Astrocyte (in vitro differentiated cells and primary cell): ENCODE measurements around the gene SHISA8. TPM values are rescaled to one million over a fixed set of nuclear protein-coding genes. Genes with fewer than 3 reads are reported as not detected.

Experiments
- DNase-seq: peaks from one replicate; pipeline ENCODE4 v3.0.0-alpha.2; 2010; ENCODE audit warnings: low read depth
- FAIRE-seq: peaks from 2 replicates; lab custom pipeline; 2011; peaks lifted over from hg19 to GRCh38; lab: Jason Lieb, UNC
- H2AFZ ChIP-seq: 2 replicates; pipeline ENCODE4 v1.6.0; 2012; ENCODE audit warnings: low read depth, low read length, inconsistent platforms
- H3K27ac ChIP-seq: 2 replicates; pipeline ENCODE4 v1.5.1; 2011; ENCODE audit warnings: low read depth, low read length, inconsistent platforms
- H3K27me3 ChIP-seq: 2 replicates; pipeline ENCODE4 v1.6.0; 2011; ENCODE audit warnings: low read length, inconsistent platforms; ENCODE audit not compliant: insufficient read depth
- H3K36me3 ChIP-seq: 2 replicates; pipeline ENCODE4 v1.5.1; 2011; ENCODE audit warnings: low read length, inconsistent platforms; ENCODE audit not compliant: insufficient read depth
- H3K4me1 ChIP-seq: 2 replicates; pipeline ENCODE4 v1.5.1; 2011; ENCODE audit warnings: low read length, inconsistent platforms; ENCODE audit not compliant: insufficient read depth
- H3K4me2 ChIP-seq: 2 replicates; pipeline ENCODE4 v1.6.0; 2012; ENCODE audit warnings: low read length, inconsistent platforms
- H3K4me3 ChIP-seq: 2 replicates; pipeline ENCODE4 v1.5.1; 2011; ENCODE audit warnings: low read depth, mild to moderate bottlenecking, low read length, inconsistent platforms; ENCODE audit not compliant: insufficient read depth
- H3K79me2 ChIP-seq: 2 replicates; pipeline ENCODE4 v1.6.0; 2012; ENCODE audit warnings: mild to moderate bottlenecking, low read length, inconsistent platforms; ENCODE audit not compliant: insufficient read depth
- H3K9ac ChIP-seq: 2 replicates; pipeline ENCODE4 v1.6.0; 2012; ENCODE audit warnings: mild to moderate bottlenecking, low read length, inconsistent platforms
- H3K9me3 ChIP-seq: 2 replicates; pipeline ENCODE4 v1.5.1; 2012; ENCODE audit warnings: low read depth, mild to moderate bottlenecking, low read length, inconsistent platforms; ENCODE audit not compliant: insufficient read depth
- H4K20me1 ChIP-seq: 2 replicates; pipeline ENCODE4 v1.6.0; 2012; ENCODE audit warnings: low read length, inconsistent platforms; ENCODE audit not compliant: insufficient read depth
- H3K27ac Mint-ChIP-seq: one replicate; pipeline ENCODE4 v1.8.0; 2021; ENCODE audit warnings: mild to moderate bottlenecking, mixed read lengths; ENCODE audit not compliant: unreplicated experiment
- H3K27me3 Mint-ChIP-seq: one replicate; pipeline ENCODE4 v1.8.0; 2021; ENCODE audit warnings: low read depth, mixed read lengths; ENCODE audit not compliant: unreplicated experiment
- H3K36me3 Mint-ChIP-seq: one replicate; pipeline ENCODE4 v1.8.0; 2021; ENCODE audit warnings: low read depth, mixed read lengths; ENCODE audit not compliant: unreplicated experiment
- H3K4me1 Mint-ChIP-seq: one replicate; pipeline ENCODE4 v1.8.0; 2021; ENCODE audit warnings: low read depth, mixed read lengths; ENCODE audit not compliant: unreplicated experiment
- H3K4me3 Mint-ChIP-seq: one replicate; pipeline ENCODE4 v1.8.0; 2021; ENCODE audit warnings: mild to moderate bottlenecking, moderate library complexity, mixed read lengths; ENCODE audit not compliant: unreplicated experiment
- H3K9me3 Mint-ChIP-seq: one replicate; pipeline ENCODE4 v1.8.0; 2021; ENCODE audit warnings: mild to moderate bottlenecking, mixed read lengths; ENCODE audit not compliant: unreplicated experiment
- EZH2 ChIP-seq: IDR thresholded peaks from 2 replicates; pipeline ENCODE4 v1.6.1; 2012; ENCODE audit warnings: mild to moderate bottlenecking, low read length, inconsistent platforms; ENCODE audit not compliant: insufficient read depth
- total RNA-seq: library from RNA; stranded (reverse); gene quantifications from 2 replicates; pipeline ENCODE4 v1.2.1, GENCODE V29; 2021
- TF ChIP-seq, protein P1 (sequence below): IDR thresholded peaks from 2 replicates; pipeline ENCODE4 v1.5.1; 2011; ENCODE audit warnings: low read depth, mild to moderate bottlenecking, inconsistent platforms, low read length, moderate library complexity; ENCODE audit not compliant: insufficient read depth

The SHISA8 gene
- total RNA-seq, 1 donor from 2014 or later = not detected

DNA sequence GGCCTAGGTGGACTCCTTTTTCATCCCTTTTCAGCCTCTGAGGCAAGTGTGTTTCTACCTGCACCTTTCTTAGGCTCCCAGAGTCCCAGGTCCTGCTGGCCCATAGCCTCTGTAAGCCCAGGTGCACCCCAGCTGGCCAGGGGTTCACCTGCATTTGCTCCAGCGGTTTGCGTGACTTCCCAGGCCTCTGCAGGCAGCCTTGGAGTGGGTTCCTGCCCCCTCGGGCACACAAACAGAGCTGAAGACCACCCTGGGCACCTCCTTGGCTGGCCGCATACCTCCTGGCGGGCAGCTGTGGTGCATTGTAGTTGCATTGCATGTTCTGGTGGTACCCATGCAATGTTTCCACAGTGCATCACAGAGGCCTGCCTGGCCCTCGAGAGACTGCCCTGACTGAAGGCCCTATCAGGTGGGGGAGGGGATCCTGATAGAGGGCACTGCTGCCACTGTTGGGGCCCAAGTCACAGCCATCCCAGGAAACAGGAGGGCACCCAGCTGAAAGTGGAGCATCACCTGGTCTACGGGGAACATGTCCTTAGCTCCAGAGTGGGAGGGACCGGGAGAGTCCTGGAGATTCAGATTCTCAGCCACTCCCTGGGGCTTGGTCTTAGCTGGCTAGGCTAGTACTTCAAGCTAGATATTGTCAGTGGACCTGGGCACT is 14.1 kb downstream of the SHISA8 start:
- H4K20me1 ChIP-seq = peaks cover 35% of the 10 kb centered on the region
- Mint-ChIP-seq H3K36me3 (peaks cover 14% of the 10 kb centered on the region), H3K27ac (no peak overlapping the region), H3K9me3 (no peaks in the 10 kb centered on the region), H3K27me3 (no peaks in the 10 kb centered on the region), H3K4me3 (no peak overlapping the region), H3K4me1 (no peaks in the 10 kb centered on the region)
- H3K4me3 ChIP-seq = no peak overlapping the region
- no peak overlapping the region for H3K9ac ChIP-seq
- no peaks in the 10 kb centered on the region for H3K9me3 ChIP-seq
- no peak for TF ChIP-seq EZH2
- TF ChIP-seq, protein P1, sequence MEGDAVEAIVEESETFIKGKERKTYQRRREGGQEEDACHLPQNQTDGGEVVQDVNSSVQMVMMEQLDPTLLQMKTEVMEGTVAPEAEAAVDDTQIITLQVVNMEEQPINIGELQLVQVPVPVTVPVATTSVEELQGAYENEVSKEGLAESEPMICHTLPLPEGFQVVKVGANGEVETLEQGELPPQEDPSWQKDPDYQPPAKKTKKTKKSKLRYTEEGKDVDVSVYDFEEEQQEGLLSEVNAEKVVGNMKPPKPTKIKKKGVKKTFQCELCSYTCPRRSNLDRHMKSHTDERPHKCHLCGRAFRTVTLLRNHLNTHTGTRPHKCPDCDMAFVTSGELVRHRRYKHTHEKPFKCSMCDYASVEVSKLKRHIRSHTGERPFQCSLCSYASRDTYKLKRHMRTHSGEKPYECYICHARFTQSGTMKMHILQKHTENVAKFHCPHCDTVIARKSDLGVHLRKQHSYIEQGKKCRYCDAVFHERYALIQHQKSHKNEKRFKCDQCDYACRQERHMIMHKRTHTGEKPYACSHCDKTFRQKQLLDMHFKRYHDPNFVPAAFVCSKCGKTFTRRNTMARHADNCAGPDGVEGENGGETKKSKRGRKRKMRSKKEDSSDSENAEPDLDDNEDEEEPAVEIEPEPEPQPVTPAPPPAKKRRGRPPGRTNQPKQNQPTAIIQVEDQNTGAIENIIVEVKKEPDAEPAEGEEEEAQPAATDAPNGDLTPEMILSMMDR = no peak
- H3K36me3 ChIP-seq = peaks cover 12% of the 10 kb centered on the region
- H3K4me2 ChIP-seq = no peak overlapping the region
- no peak overlapping the region for H3K27ac ChIP-seq
- no peaks in the 10 kb centered on the region for H3K4me1 ChIP-seq
- no peak for DNase-seq
- no peak for FAIRE-seq
- no peak overlapping the region for H2AFZ ChIP-seq
- H3K27me3 ChIP-seq = no peaks in the 10 kb centered on the region
- H3K79me2 ChIP-seq = no peaks in the 10 kb centered on the region

DNA sequence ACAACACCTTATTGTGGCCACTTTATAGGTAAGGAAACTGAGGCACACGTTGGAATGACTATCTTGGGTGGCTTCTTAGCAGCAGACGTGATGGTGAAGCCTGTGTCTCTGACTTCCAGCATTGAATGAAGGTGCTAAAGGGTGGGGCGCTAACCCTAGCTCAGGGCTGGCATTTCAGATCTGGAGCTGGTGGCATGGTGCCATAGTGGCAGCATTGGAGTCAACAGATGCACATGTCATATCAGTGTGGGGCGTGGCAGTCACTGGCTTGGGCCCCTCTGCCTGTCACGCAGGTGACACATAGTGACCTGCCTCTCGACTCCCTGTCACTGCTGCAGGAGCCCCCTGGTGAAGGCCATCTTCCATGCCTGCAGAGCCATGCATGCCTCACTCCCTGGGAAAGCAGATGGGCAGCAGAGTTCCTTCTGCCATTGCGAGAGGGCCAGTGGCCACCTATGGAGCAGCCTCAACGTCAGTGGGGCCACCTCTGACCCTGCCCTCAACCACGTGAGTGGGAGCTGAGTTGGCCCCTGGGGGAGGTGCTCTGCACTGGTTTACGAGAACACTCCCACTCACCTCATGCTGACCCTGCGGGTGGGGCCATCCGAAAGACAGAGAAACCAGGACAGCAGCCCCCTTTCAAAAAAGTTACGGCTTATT is 14.8 kb downstream of the SHISA8 start:
- H3K27me3 Mint-ChIP-seq = no peaks in the 10 kb centered on the region
- Histone ChIP-seq H3K27me3 (no peaks in the 10 kb centered on the region), H3K4me3 (no peak overlapping the region), H3K9ac (no peak overlapping the region), H2AFZ (no peak overlapping the region), H3K9me3 (no peaks in the 10 kb centered on the region), H3K27ac (no peak overlapping the region), H3K4me2 (no peak overlapping the region), H3K36me3 (peaks cover 12% of the 10 kb centered on the region), H4K20me1 (peaks cover 35% of the 10 kb centered on the region), H3K4me1 (no peaks in the 10 kb centered on the region), H3K79me2 (no peaks in the 10 kb centered on the region)
- DNase-seq = no peak
- no peaks in the 10 kb centered on the region for H3K9me3 Mint-ChIP-seq
- H3K36me3 Mint-ChIP-seq = peaks cover 14% of the 10 kb centered on the region
- no peaks in the 10 kb centered on the region for H3K4me1 Mint-ChIP-seq
- FAIRE-seq = no peak
- TF ChIP-seq, protein P1 = no peak
- TF ChIP-seq EZH2 = no peak
- no peak overlapping the region for H3K4me3 Mint-ChIP-seq
- no peak overlapping the region for H3K27ac Mint-ChIP-seq

DNA sequence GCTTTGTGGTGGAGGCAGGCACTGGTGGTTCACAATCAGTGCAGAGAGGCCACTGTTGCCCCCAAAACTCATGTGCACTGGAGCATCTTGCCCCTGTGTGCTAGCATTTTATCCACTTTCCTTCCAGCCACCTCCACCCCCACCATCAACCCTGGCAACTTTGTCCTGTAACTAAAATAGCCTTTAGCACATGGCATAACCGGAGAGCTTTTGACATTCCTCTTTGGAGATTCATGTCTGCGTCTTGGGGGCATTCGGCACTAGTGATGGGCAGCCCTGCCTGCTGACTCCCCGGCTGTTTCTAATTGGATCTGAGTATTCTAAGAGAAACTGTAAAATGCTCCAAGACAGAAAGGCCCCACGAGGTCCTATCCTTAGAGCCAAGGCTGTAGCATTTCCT is 15.8 kb downstream of the SHISA8 start:
- Histone ChIP-seq H3K4me2 (no peak overlapping the region), H2AFZ (no peak overlapping the region), H3K36me3 (peaks cover 15% of the 10 kb centered on the region), H4K20me1 (peaks cover 31% of the 10 kb centered on the region), H3K9me3 (no peaks in the 10 kb centered on the region), H3K27me3 (no peaks in the 10 kb centered on the region), H3K9ac (no peak overlapping the region), H3K79me2 (no peaks in the 10 kb centered on the region), H3K4me3 (no peak overlapping the region), H3K27ac (no peak overlapping the region), H3K4me1 (no peaks in the 10 kb centered on the region)
- peaks cover 14% of the 10 kb centered on the region for H3K36me3 Mint-ChIP-seq
- no peaks in the 10 kb centered on the region for H3K9me3 Mint-ChIP-seq
- TF ChIP-seq, protein P1 = no peak
- no peak for TF ChIP-seq EZH2
- H3K4me3 Mint-ChIP-seq = no peak overlapping the region
- FAIRE-seq (no peak), DNase-seq (no peak)
- no peaks in the 10 kb centered on the region for H3K4me1 Mint-ChIP-seq
- no peaks in the 10 kb centered on the region for H3K27me3 Mint-ChIP-seq
- H3K27ac Mint-ChIP-seq = no peak overlapping the region
